22Rv1 (cell line): Measurements from ENCODE around the gene TMEM208.

Experiments used
- CTCF ChIP-seq: fragments of 450-650 bp; IDR thresholded peaks from 2 replicates; pipeline ENCODE4 v1.5.1; 2017; ENCODE audit warnings: mild to moderate bottlenecking
- ZFX ChIP-seq: fragments of 450-650 bp; IDR thresholded peaks from 2 replicates; pipeline ENCODE4 v1.6.1; 2017; ENCODE audit warnings: antibody characterized with exemption, borderline replicate concordance

GRCh38 chr16:67240506-67240905 is 13.6 kb downstream of the TMEM208 start:
- TF ChIP-seq CTCF (no peak), ZFX (no peak)
